Nucleus accumbens (tissue), 56 donors: ENCODE results near the gene CYB5R3.
"Not testable (repeated sequence)": the region's sequence is repeated elsewhere in the genome, so short reads cannot be mapped to it uniquely, and the experiment has no call there.

Source experiments
- DNase-seq, 56 donors: peaks; one replicate each; lab custom pipeline; 2025; lab: John Stamatoyannopoulos, UW

CYB5R3 gene

GRCh38 chr22:42608823-42609361, 40.3 kb downstream of the CYB5R3 start:
- DNase-seq: peak in 49 of 56 donors; percentile 16 to 76 (median 50)

- DNase-seq: peak in 24 of 56 donors; percentile 15 to 71 (median 45)
Observed at GRCh38 chr22:42608136-42608822, 40.9 kb downstream of the CYB5R3 start.

GRCh38 chr22:42607641-42608040, 41.6 kb downstream of the CYB5R3 start:
- not testable (repeated sequence) for DNase-seq

- DNase-seq: no peak
Observed at GRCh38 chr22:42604403-42604802, 44.8 kb downstream of the CYB5R3 start.

GRCh38 chr22:42603427-42603826, 45.8 kb downstream of the CYB5R3 start:
- DNase-seq: no peak

- DNase-seq: no peak
Observed at GRCh38 chr22:42602470-42602869, 46.7 kb downstream of the CYB5R3 start.

GRCh38 chr22:42601879-42602465, 47.2 kb downstream of the CYB5R3 start:
- DNase-seq: no peak

GRCh38 chr22:42596863-42597530, 52.2 kb downstream of the CYB5R3 start:
- no peak for DNase-seq

GRCh38 chr22:42596336-42596735, 52.9 kb downstream of the CYB5R3 start:
- DNase-seq: no peak

GRCh38 chr22:42595434-42595833, 53.8 kb downstream of the CYB5R3 start:
- no peak for DNase-seq

GRCh38 chr22:42591987-42592386, 57.2 kb downstream of the CYB5R3 start:
- no peak for DNase-seq

- no peak for DNase-seq
Observed at GRCh38 chr22:42587588-42588175, 61.5 kb downstream of the CYB5R3 start.

GRCh38 chr22:42586381-42586780, 62.8 kb downstream of the CYB5R3 start:
- no peak for DNase-seq

- DNase-seq: no peak
Observed at GRCh38 chr22:42585096-42585495, 64.1 kb downstream of the CYB5R3 start.

- no peak for DNase-seq
Observed at GRCh38 chr22:42584364-42584940, 64.7 kb downstream of the CYB5R3 start.

- DNase-seq: no peak
Observed at GRCh38 chr22:42582987-42583386, 66.2 kb downstream of the CYB5R3 start.

- peak in 55 of 56 donors; percentile 5 to 87 (median 64) for DNase-seq
Observed at GRCh38 chr22:42581762-42582716, 67.2 kb downstream of the CYB5R3 start.

GRCh38 chr22:42581194-42581761, 67.9 kb downstream of the CYB5R3 start:
- DNase-seq: not testable (repeated sequence)

- not testable (repeated sequence) for DNase-seq
Observed at GRCh38 chr22:42580040-42580439, 69.2 kb downstream of the CYB5R3 start.
